GM20431 (cell line): Measurements from ENCODE around the gene MAGEA6.
"Not testable (repeated sequence)": the region's sequence is repeated elsewhere in the genome, so short reads cannot be mapped to it uniquely, and the experiment has no call there.

ENCODE experiments used
- in situ Hi-C: fragments of 300-500 bp; cut with MseI, MboI; formaldehyde crosslinking; loops from one replicate; pipeline ENCODE4 v1.15.0; 2020; ENCODE audit warnings: low sequenced_read_pairs; ENCODE audit not compliant: unreplicated experiment

The MAGEA6 gene

DNA sequence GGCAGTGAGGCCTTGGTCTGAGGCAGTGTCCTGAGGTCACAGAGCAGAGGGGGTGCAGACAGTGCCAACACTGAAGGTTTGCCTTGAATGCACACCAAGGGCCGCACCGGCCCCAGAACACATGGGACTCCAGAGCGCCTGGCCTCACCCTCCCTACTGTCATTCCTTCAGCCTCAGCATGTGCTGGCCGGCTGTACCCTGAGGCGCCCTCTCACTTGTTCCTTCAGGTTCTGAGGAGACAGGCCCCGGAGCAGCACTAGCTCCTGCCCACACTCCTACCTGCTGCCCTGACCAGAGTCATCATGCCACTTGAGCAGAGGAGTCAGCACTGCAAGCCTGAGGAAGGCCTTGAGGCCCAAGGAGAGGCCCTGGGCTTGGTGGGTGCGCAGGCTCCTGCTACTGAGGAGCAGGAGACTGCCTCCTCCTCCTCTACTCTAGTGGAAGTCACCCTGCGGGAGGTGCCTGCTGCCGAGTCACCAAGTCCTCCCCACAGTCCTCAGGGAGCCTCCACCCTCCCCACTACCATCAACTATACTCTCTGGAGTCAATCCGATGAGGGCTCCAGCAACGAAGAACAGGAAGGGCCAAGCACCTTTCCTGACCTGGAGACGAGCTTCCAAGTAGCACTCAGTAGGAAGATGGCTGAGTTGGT, 33.5 kb downstream of the MAGEA6 start:
- in situ Hi-C loops = no loop called here

DNA sequence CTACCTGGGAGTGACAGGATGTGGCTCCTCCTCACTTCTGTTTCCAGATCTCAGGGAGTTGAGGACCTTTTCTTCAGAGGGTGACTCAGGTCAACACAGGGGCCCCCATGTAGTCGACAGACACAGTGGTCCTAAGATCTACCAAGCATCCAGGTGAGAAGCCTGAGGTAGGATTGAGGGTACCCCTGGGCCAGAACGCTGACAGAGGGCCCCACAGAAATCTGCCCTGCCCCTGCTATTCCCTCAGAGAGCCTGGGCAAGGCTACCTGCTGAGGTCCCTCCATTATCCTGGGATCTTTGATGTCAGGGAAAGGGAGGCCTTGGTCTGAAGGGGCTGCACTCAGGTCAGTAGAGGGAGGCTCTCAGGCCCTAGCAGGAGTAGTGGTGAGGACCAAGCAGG, 34.4 kb downstream of the MAGEA6 start:
- in situ Hi-C loops = no loop called here

DNA sequence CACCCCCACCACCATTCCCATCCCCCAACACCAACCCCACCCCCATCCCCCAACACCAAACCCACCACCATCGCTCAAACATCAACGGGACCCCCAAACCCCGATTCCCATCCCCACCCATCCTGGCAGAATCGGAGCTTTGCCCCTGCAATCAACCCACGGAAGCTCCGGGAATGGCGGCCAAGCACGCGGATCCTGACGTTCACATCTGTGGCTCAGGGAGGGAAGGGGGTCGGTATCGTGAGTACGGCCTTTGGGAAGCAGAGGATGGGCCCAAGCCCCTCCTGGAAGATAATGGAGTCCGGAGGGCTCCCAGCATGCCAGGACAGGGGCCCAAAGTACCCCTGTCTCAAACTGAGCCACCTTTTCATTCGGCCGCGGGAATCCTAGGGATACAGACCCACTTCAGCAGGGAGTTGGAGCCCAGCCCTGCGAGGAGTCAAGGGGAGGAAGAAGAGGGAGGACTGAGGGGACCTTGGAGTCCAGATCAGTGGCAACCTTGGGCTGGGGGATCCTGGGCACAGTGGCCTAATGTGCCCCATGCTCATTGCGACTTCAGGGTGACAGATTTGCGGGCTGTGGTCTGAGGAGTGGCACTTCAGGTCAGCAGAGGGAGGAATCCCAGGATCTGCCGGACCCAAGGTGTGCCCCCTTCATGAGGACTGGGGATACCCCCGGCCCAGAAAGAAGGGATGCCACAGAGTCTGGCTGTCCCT, 35.2 kb downstream of the MAGEA6 start:
- in situ Hi-C loops = not testable (repeated sequence)

DNA sequence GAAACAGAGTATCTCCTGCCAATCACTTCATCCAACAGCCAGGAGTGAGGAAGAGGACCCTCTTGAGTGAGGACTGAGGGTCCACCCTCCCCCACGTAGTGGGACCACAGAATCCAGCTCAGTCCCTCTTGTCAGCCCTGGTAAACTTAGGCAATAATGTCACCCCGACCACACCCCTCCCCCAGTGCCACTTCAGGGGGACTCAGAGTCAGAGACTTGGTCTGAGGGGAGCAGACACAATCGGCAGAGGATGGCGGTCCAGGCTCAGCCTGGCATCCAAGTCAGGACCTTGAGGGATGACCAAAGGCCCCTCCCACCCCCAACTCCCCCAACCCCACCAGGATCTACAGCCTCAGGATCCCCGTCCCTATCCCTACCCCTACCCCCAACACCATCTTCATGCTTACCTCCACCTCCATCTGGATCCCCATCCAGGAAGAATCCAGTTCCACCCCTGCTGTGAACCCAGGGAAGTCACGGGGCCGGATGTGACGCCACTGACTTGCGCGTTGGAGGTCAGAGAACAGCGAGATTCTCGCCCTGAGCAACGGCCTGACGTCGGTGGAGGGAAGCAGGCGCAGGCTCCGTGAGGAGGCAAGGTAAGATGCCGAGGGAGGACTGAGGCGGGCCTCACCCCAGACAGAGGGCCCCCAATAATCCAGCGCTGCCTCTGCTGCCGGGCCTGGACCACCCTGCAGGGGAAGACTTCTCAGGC, 36.1 kb downstream of the MAGEA6 start, which contains the start of the genes CSAG1 and MAGEA12:
Gene CSAG1 (minus strand): TSS at position 461 of the 715 bp plus-strand sequence. CDS start 1,261 bp downstream, outside the sequence.
Gene MAGEA12 (plus strand): TSS at position 497 of the 715 bp plus-strand sequence. CDS start 2,405 bp downstream, outside the sequence.
- in situ Hi-C loops = no loop called here

DNA sequence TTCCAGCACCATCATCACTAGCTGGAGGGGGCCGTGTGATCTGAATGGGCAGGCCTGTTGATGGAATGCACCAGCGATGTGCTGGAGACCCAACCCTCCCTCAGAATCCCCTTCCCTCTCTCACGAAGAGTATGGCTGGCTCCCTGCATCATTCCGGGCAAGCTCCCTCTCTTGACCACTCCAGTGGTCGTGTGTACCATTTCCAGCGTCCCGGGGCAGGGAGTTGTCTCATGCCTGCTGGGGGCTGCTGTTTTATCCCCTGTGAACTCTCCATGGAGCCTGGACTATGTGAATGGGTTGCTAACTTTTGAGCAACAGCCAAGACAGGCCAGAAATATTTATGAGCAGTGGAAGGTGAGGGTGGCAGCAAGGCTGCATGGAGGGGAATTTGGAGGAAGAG, 44.1 kb downstream of the MAGEA6 start:
- in situ Hi-C loops = no loop called here
